Hepatocyte (in vitro differentiated cells): ENCODE measurements around the gene MNX1. TPM values are rescaled to one million over a fixed set of nuclear protein-coding genes. Genes with fewer than 3 reads are reported as not detected.
A peak's percentile ranks its signal among the peaks of the same experiment; 100 is the strongest.

Experiments
- DNase-seq: peaks from one replicate; pipeline ENCODE4 v3.0.0-alpha.2; 2016; ENCODE audit warnings: low spot score
- H2AFZ ChIP-seq: fragments of 200-600 bp; sonication (generic); 2 replicates; pipeline ENCODE4 v1.6.0; 2016; ENCODE audit warnings: antibody characterized with exemption, mild to moderate bottlenecking
- H3K27ac ChIP-seq: fragments of 200-600 bp; sonication (generic); 2 replicates; pipeline ENCODE4 v1.5.1; 2016; ENCODE audit warnings: mild to moderate bottlenecking
- H3K27me3 ChIP-seq: fragments of 200-600 bp; sonication (generic); 2 replicates; pipeline ENCODE4 v1.6.1; 2016
- H3K36me3 ChIP-seq: fragments of 200-600 bp; sonication (generic); replicated peaks from 2 replicates; pipeline ENCODE4 v1.5.1; 2016; ENCODE audit warnings: low read depth; ENCODE audit not compliant: insufficient read depth
- H3K4me1 ChIP-seq: fragments of 200-600 bp; sonication (generic); 2 replicates; pipeline ENCODE4 v1.5.1; 2016; ENCODE audit warnings: mild to moderate bottlenecking, moderate library complexity; ENCODE audit not compliant: insufficient read depth
- H3K4me2 ChIP-seq: fragments of 200-600 bp; sonication (generic); 2 replicates; pipeline ENCODE4 v1.6.0; 2016
- H3K4me3 ChIP-seq: fragments of 200-600 bp; sonication (generic); 2 replicates; pipeline ENCODE4 v1.5.1; 2016; ENCODE audit warnings: mild to moderate bottlenecking
- H3K79me2 ChIP-seq: fragments of 200-600 bp; sonication (generic); 2 replicates; pipeline ENCODE4 v1.6.0; 2017; ENCODE audit warnings: mild to moderate bottlenecking
- H3K9me2 ChIP-seq: fragments of 200-600 bp; sonication (generic); replicated peaks from 2 replicates; pipeline ENCODE4 v1.6.0; 2017; ENCODE audit warnings: mild to moderate bottlenecking; ENCODE audit not compliant: insufficient read depth
- H3K9me3 ChIP-seq: fragments of 200-600 bp; sonication (generic); 2 replicates; pipeline ENCODE4 v1.5.1; 2016; ENCODE audit warnings: low read depth, mild to moderate bottlenecking
- H4K20me1 ChIP-seq: fragments of 200-600 bp; sonication (generic); 2 replicates; pipeline ENCODE4 v1.6.0; 2016; ENCODE audit warnings: mild to moderate bottlenecking; ENCODE audit not compliant: insufficient read depth, poor library complexity, severe bottlenecking
- CTCF ChIP-seq: fragments of 200-600 bp; sonication (generic); IDR thresholded peaks from 2 replicates; pipeline ENCODE4 v1.5.1; 2016; ENCODE audit warnings: antibody characterized with exemption, mild to moderate bottlenecking; ENCODE audit not compliant: poor library complexity
- EZH2 ChIP-seq: fragments of 200-600 bp; sonication (generic); IDR thresholded peaks from 2 replicates; pipeline ENCODE4 v1.6.1; 2016; ENCODE audit warnings: antibody characterized with exemption, mild to moderate bottlenecking, borderline replicate concordance
- EZH2phosphoT487 ChIP-seq: fragments of 200-600 bp; sonication (generic); IDR thresholded peaks from one replicate; pipeline ENCODE4 v1.6.1; 2018; ENCODE audit warnings: antibody characterized with exemption, mild to moderate bottlenecking, low read depth, moderate library complexity; ENCODE audit not compliant: unreplicated experiment, severe bottlenecking
- WGBS: methylation state at CpG from one replicate; pipeline ENCODE4 v1.1.6; 2016; ENCODE audit warnings: low lambda C conversion rate; ENCODE audit errors: missing lambda C conversion rate; 5-methylcytosine and 5-hydroxymethylcytosine counted together
- polyA plus RNA-seq: library from polyadenylated mRNA; unstranded; fragments of >200 nt; fragmentation: Nextera tagmentation; extraction: Ambion mirVana; gene quantifications from 2 replicates; pipeline ENCODE4 v1.2.1, GENCODE V29; 2016
- total RNA-seq: library from RNA; depleted of rRNA; stranded (reverse); fragments of >200 nt; gene quantifications from 2 replicates; pipeline ENCODE4 v1.2.3, GENCODE V29; 2014

The MNX1 gene
- total and polyA plus RNA-seq, 2 experiments from 2014 or later, result 1.4 to 2.3 TPM

GRCh38 chr7:157023589-157023905 lies 13.1 kb upstream of the MNX1 start:
- Histone ChIP-seq H2AFZ (no peak overlapping the region), H4K20me1 (no peaks in the 10 kb centered on the region), H3K9me3 (no peaks in the 10 kb centered on the region), H3K36me3 (no peaks in the 10 kb centered on the region), H3K27me3 (peaks cover 100% of the 10 kb centered on the region), H3K79me2 (no peaks in the 10 kb centered on the region), H3K4me2 (no peak overlapping the region), H3K27ac (no peak overlapping the region), H3K4me3 (no peak overlapping the region), H3K4me1 (peaks cover 10% of the 10 kb centered on the region), H3K9me2 (no peaks in the 10 kb centered on the region)
- no peak for DNase-seq
- TF ChIP-seq EZH2phosphoT487, result no peak
- no peak for TF ChIP-seq CTCF
- no peak for TF ChIP-seq EZH2
- WGBS, result 21% methylated on average over 4 of the region's 4 CpGs

- peaks cover 100% of the 10 kb centered on the region for H3K27me3 ChIP-seq
- no peak overlapping the region for H3K4me3 ChIP-seq
- no peak overlapping the region for H2AFZ ChIP-seq
- H3K4me1 ChIP-seq, result peaks cover 13% of the 10 kb centered on the region
- peak; percentile 59 for DNase-seq
- H4K20me1 ChIP-seq, result no peaks in the 10 kb centered on the region
- no peaks in the 10 kb centered on the region for H3K36me3 ChIP-seq
- H3K79me2 ChIP-seq, result no peaks in the 10 kb centered on the region
- H3K27ac ChIP-seq, result no peak overlapping the region
- TF ChIP-seq CTCF (no peak), EZH2 (no peak), EZH2phosphoT487 (no peak)
- no peak overlapping the region for H3K4me2 ChIP-seq
- WGBS, result 17% methylated on average over 19 of the region's 19 CpGs
- H3K9me2 ChIP-seq, result no peaks in the 10 kb centered on the region
- no peaks in the 10 kb centered on the region for H3K9me3 ChIP-seq
Observed at GRCh38 chr7:157022681-157023588, 12.5 kb upstream of the MNX1 start.

- TF ChIP-seq CTCF (no peak), EZH2phosphoT487 (no peak), EZH2 (peak; percentile 69)
- H3K4me2 ChIP-seq, result peak overlapping the region; percentile 76
- no peaks in the 10 kb centered on the region for H3K79me2 ChIP-seq
- no peaks in the 10 kb centered on the region for H3K9me2 ChIP-seq
- H2AFZ ChIP-seq, result peak overlapping the region; percentile 60
- H3K36me3 ChIP-seq, result no peaks in the 10 kb centered on the region
- H3K4me3 ChIP-seq, result no peak overlapping the region
- H3K27ac ChIP-seq, result no peak overlapping the region
- DNase-seq, result no peak
- H3K9me3 ChIP-seq, result no peaks in the 10 kb centered on the region
- H3K27me3 ChIP-seq, result peaks cover 100% of the 10 kb centered on the region
- peaks cover 13% of the 10 kb centered on the region for H3K4me1 ChIP-seq
- WGBS, result 8% methylated on average over 30 of the region's 30 CpGs
- H4K20me1 ChIP-seq, result no peaks in the 10 kb centered on the region
Observed at GRCh38 chr7:157021871-157022680, 11.6 kb upstream of the MNX1 start.
